ENCODE measurements around the gene CBLC.

GRCh38 chr19:44803442-44804428 is 26.0 kb downstream of the CBLC start:
- TF ChIP-seq POLR2A (IDR thresholded peaks at IDR 0.05) (no peak), CTCF (IDR thresholded peaks at IDR 0.05) (no peak)
